HG02970 (cell line): ENCODE measurements around the gene EPHA5.

ENCODE experiments used
- ATAC-seq: cut with Tn5 transposase; IDR thresholded peaks from one replicate; pipeline ENCODE4 v1.9.1; 2021; ENCODE audit warnings: mild to moderate bottlenecking, moderate library complexity, moderate number of reproducible peaks; ENCODE audit not compliant: unreplicated experiment, low FRiP score

EPHA5 gene

GRCh38 chr4:65635051-65635821, 35.1 kb downstream of the EPHA5 start:
- no peak for ATAC-seq

DNA sequence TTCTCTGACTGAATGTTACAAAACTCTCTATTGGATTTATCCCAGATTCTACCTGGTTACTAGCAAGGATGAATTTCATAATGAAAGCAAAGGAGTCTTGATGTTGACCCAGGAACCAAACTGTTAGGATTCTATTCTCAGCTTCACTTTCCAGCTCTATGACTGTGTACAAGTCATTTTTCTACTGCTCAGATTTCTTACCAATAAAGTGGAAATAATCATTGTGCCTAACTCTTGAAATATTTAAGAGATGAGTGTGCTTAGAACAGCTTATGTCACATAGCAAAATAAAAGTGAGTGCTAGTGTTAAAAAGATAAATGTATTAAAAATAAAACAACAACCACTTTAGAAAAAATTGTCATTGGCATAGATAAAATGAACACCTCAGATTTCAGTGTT, 45.6 kb downstream of the EPHA5 start:
- ATAC-seq: no peak

- no peak for ATAC-seq
Measured at GRCh38 chr4:65623506-65623905, 46.8 kb downstream of the EPHA5 start.

DNA sequence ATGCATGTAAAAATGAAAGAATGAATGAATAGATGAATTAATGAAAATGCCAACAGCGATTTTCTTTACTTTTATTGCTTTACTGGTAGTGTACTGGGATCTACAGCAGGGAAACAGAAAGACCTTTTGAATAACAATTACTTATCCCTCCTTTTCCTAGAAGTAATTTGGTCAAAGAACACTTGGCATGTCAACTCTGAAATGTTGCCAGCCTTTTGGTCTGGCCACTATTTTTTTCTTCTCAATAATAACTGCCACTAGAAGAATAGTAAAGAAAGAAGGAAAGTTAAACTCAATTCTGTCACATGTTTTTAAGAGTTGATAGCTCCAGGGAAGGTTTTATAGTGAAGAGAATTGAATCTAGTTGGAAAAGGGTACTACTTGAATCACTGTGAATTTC, 52.9 kb downstream of the EPHA5 start:
- ATAC-seq: no peak

GRCh38 chr4:65604515-65604914, 65.8 kb downstream of the EPHA5 start:
- no peak for ATAC-seq

DNA sequence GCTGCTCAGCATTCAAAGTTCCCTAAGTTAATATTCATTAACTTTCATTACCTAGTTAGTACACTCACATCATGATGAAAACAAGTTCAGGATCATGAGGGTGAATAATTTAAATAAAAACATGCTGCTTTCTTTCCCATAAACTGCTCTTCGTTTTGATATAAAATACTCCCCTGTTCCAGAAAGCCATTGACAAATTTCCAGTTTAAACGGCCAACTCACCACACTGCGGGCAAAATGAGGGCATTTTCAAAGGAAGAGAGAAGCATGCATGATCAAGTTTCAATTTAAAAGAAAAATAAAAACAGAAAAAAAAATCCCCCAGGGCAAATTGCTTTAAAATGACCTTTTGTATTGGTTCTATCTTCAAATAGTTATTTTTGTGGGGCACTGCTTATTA, 69.6 kb downstream of the EPHA5 start:
- no peak for ATAC-seq

GRCh38 chr4:65599340-65599739, 70.9 kb downstream of the EPHA5 start:
- ATAC-seq: no peak

DNA sequence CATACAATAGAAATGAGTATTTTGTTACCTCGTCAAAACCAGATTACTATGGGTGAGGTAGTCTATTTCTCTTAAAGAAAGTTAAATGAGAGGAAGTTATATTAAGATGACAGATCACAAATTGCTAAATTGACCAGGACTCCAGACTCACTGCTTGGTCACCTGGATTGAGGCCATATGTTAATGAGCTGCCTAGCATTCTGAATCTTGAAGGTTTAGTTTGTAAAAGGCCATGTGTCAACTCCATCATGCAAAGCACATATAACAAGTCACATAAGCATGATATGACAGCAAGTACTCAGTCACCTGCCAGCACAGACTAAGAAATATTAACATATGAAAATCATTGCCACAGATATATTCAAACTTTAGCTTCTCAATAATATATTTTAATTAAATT, 72.6 kb downstream of the EPHA5 start:
- no peak for ATAC-seq

GRCh38 chr4:65592089-65592488, 78.2 kb downstream of the EPHA5 start:
- no peak for ATAC-seq

GRCh38 chr4:65589921-65590320, 80.4 kb downstream of the EPHA5 start:
- ATAC-seq: no peak

GRCh38 chr4:65589331-65589730, 81.0 kb downstream of the EPHA5 start:
- ATAC-seq: no peak

GRCh38 chr4:65580551-65580950, 89.7 kb downstream of the EPHA5 start:
- ATAC-seq: no peak

- no peak for ATAC-seq
Measured at GRCh38 chr4:65566473-65566872, 103.8 kb downstream of the EPHA5 start.

GRCh38 chr4:65561164-65561563, 109.1 kb downstream of the EPHA5 start:
- no peak for ATAC-seq

DNA sequence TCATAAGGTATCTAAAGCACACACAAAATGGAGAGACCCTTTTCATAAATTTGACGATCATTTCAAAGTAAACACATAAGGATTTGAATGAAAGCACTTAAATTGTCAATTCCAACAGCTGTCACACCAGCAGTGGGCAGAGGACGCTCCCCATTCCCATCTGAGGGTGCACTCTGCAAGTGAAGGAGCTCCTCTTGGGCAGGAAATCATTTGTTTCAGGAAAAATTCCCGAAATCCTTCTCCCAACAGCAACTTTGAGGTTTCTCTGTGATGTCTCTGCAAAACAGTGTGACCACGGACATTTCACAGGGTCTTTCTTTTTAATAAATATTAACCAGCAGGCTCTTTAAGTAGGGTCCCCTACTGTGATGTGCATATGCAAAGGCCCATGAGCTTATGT, 111.0 kb downstream of the EPHA5 start:
- no peak for ATAC-seq

DNA sequence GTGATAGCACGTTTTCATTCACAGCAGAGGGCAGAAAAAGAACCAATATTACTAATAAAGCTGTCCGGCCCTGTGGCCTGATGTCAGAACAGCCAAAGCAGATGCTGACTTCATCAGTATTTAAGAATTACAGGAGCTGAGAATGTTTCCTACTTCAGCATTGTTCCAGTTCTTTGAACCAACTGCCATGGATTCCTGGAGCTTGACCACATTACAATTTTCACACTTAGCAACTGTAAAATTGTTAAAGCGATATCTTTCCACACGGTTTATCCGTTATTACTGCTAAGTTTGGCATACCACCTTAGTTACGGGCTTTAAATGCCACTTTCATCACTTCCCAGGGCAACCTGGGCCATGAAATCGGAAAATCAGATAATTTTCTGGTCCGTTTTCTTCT, 118.2 kb downstream of the EPHA5 start:
- ATAC-seq: no peak

GRCh38 chr4:65550500-65550899, 119.8 kb downstream of the EPHA5 start:
- no peak for ATAC-seq

DNA sequence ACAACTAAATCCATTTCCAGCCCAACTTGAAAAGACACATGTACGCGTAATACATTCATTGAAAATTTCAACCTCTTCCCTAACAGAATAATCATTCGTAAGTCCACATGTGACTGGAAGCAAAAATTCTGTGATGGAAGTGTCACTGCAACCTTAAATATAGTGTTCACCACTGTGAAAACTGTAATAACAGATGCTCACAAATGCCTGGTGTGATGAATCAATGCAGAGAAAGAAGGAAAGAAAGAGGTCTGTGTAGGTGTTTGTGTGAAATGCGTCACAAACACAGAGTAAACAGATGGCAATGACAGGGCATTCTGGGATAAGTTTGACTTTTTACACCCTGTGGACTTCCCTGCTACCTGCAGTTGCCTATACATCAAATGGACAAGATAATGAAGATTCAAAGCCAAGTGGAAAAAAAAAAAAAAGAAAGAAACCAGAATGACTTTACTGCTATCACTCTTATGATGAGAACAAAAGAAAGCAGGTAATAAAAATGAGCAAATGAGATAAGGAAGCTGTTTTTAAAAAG, 123.3 kb downstream of the EPHA5 start:
- ATAC-seq: no peak

DNA sequence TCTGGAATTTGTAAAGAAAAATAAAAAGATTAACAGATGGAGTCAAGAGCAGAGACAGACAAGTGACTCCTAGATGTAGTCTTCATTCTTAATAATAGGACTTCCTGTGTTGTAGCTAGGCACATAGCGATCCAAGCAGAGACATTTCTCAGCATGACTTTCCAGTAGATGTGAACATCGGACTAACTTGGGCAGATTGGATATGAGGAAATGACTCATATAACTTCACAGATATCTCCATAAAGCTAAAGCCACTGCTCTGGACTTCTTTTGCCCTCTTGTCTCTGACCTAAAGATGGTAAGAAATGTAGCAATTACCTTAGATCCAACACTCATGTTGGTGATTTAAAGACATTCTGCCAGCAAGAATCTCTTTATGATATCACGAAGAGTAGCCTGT, 131.7 kb downstream of the EPHA5 start:
- ATAC-seq: no peak

GRCh38 chr4:65535113-65535512, 135.2 kb downstream of the EPHA5 start:
- no peak for ATAC-seq

GRCh38 chr4:65521666-65522065, 148.6 kb downstream of the EPHA5 start:
- no peak for ATAC-seq

DNA sequence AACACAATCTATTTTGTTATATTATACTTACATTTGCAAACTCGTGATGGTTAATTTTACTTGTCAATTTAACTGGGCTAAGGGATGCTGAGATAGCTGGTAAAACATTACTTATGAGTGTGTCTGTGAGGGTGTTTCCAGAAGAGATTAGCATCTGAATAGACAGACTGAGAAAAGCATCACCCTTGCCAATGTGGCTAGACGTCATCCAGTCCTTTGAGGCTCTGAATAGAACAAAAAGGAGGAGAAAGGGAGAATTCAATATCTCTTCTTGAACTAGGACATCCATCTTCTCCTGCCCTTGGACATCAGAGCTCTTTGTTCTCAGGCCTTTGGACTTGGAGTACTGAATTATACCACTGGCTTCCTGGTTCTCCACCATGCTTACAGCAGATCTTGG, 154.6 kb downstream of the EPHA5 start:
- no peak for ATAC-seq
